ENCODE data around the gene KIAA0232. TPM values are rescaled to one million over a fixed set of nuclear protein-coding genes. Genes with fewer than 3 reads are reported as not detected.

The KIAA0232 gene
- total and polyA plus RNA-seq, 4 donors: 8.9 to 34.4 (median 18.5) TPM

DNA sequence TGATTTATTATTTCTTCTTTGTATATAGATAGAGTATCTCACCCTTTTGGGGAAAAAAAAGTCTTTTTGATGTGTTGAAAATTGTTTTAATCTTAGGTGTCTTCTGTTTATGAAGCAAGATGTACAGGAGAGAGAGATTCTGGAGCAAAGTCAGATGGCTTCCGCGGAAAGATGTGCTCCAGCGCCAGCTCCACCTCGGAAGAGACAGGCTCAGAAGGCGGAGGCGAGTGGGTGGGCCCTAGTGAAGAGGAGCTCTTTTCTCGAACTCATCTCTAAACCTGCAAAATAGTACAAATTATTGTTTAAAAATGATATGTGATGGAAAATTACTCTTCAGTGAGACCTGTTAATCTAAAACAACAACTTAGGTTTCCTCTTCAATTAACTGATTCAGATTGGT is 98.2 kb downstream of the KIAA0232 start:
- no peaks in the 10 kb centered on the region for H3K9me3 ChIP-seq (ENCODE audit: control insufficient read depth in 4 of 4, low read length in 3 of 4)
- peaks cover 0 to 4% (median 2%) of the 10 kb centered on the region in 4 donors for H3K4me1 ChIP-seq (ENCODE audit: control insufficient read depth in 4 of 4, insufficient read depth in 4 of 4, low read length in 3 of 4)
- no peaks in the 10 kb centered on the region for H3K27me3 ChIP-seq (ENCODE audit: control insufficient read depth in 4 of 4, insufficient read depth in 4 of 4, low read length in 3 of 4)
- WGBS: 97% methylated on average over 7 of the region's 7 CpGs
- H3K36me3 ChIP-seq (ENCODE audit: control insufficient read depth in 4 of 4, insufficient read depth in 3 of 4, low read depth in 1 of 4, low read length in 3 of 4): peaks cover 7 to 59% (median 40%) of the 10 kb centered on the region in 4 donors
- no peak overlapping the region for H3K9ac ChIP-seq (ENCODE audit: low read depth in 1 of 2, low read length in 2 of 2)
- no peak overlapping the region for H3K4me3 ChIP-seq (ENCODE audit: low read depth in 1 of 3, low read length in 3 of 3)
- TF ChIP-seq GABPA (IDR thresholded peaks at IDR 0.05 in 1 of 2, conservative IDR thresholded peaks at IDR 0.05 in 1 of 2): no peak
- TF ChIP-seq YY1 (IDR thresholded peaks at IDR 0.05): no peak
- TF ChIP-seq SP1 (IDR thresholded peaks at IDR 0.05): no peak
- no peak for TF ChIP-seq EGR1 (IDR thresholded peaks at IDR 0.05; ENCODE audit: low read depth in 2 of 2)
- TF ChIP-seq FOXA2 (IDR thresholded peaks at IDR 0.05): no peak
- TF ChIP-seq, protein P1, sequence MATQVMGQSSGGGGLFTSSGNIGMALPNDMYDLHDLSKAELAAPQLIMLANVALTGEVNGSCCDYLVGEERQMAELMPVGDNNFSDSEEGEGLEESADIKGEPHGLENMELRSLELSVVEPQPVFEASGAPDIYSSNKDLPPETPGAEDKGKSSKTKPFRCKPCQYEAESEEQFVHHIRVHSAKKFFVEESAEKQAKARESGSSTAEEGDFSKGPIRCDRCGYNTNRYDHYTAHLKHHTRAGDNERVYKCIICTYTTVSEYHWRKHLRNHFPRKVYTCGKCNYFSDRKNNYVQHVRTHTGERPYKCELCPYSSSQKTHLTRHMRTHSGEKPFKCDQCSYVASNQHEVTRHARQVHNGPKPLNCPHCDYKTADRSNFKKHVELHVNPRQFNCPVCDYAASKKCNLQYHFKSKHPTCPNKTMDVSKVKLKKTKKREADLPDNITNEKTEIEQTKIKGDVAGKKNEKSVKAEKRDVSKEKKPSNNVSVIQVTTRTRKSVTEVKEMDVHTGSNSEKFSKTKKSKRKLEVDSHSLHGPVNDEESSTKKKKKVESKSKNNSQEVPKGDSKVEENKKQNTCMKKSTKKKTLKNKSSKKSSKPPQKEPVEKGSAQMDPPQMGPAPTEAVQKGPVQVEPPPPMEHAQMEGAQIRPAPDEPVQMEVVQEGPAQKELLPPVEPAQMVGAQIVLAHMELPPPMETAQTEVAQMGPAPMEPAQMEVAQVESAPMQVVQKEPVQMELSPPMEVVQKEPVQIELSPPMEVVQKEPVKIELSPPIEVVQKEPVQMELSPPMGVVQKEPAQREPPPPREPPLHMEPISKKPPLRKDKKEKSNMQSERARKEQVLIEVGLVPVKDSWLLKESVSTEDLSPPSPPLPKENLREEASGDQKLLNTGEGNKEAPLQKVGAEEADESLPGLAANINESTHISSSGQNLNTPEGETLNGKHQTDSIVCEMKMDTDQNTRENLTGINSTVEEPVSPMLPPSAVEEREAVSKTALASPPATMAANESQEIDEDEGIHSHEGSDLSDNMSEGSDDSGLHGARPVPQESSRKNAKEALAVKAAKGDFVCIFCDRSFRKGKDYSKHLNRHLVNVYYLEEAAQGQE (IDR thresholded peaks at IDR 0.05): no peak
- no peak for TF ChIP-seq HNF4A (conservative IDR thresholded peaks at IDR 0.05)
- TF ChIP-seq, protein P2, sequence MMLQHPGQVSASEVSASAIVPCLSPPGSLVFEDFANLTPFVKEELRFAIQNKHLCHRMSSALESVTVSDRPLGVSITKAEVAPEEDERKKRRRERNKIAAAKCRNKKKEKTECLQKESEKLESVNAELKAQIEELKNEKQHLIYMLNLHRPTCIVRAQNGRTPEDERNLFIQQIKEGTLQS (IDR thresholded peaks at IDR 0.05): no peak
- TF ChIP-seq HNF4G (IDR thresholded peaks at IDR 0.05): no peak
- TF ChIP-seq, protein P3, sequence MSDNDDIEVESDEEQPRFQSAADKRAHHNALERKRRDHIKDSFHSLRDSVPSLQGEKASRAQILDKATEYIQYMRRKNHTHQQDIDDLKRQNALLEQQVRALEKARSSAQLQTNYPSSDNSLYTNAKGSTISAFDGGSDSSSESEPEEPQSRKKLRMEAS (IDR thresholded peaks at IDR 0.05): no peak
- DNase-seq (ENCODE audit: low spot score): peak; percentile 4
- no peak overlapping the region for H3K27ac ChIP-seq (ENCODE audit: low read depth in 1 of 2, low read length in 2 of 2)

DNA sequence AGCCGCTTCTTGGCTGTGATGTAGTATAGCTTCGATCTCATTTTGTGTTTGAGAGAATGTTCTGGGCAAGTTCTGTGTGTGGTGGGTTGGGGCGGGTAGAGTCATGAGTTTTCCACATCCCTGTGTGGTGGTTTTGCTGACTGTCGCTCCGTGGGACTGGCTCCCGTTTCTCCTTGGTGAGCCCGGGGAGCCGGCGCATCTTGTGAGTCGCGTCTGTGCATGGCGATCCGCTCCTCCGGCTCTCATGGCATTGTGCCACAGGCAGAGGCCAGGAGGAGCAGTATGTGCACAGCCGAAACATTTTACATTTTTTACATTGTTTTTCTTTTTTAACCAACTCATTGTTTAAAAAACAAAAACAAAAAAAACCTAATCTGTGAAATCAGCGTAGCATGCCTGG is 99.4 kb downstream of the KIAA0232 start:
- Histone ChIP-seq H3K4me1 (ENCODE audit: control insufficient read depth in 4 of 4, insufficient read depth in 4 of 4, low read length in 3 of 4) (peaks cover 4 to 12% (median 6%) of the 10 kb centered on the region in 4 donors), H3K9me3 (ENCODE audit: control insufficient read depth in 4 of 4, low read length in 3 of 4) (no peaks in the 10 kb centered on the region), H3K4me3 (ENCODE audit: low read depth in 1 of 3, low read length in 3 of 3) (no peak overlapping the region), H3K27me3 (ENCODE audit: control insufficient read depth in 4 of 4, insufficient read depth in 4 of 4, low read length in 3 of 4) (no peaks in the 10 kb centered on the region), H3K27ac (ENCODE audit: low read depth in 1 of 2, low read length in 2 of 2) (no peak overlapping the region), H3K9ac (ENCODE audit: low read depth in 1 of 2, low read length in 2 of 2) (no peak overlapping the region), H3K36me3 (ENCODE audit: control insufficient read depth in 4 of 4, insufficient read depth in 3 of 4, low read depth in 1 of 4, low read length in 3 of 4) (peaks cover 7 to 51% (median 35%) of the 10 kb centered on the region in 4 donors)
- WGBS: 95% methylated on average over 16 of the region's 16 CpGs
- DNase-seq (ENCODE audit: low spot score): peak; percentile 20
- TF ChIP-seq RAD21 (IDR thresholded peaks at IDR 0.05): no peak
- no peak for TF ChIP-seq HNF4A (conservative IDR thresholded peaks at IDR 0.05)
- no peak for TF ChIP-seq FOXA1 (IDR thresholded peaks at IDR 0.05)
- TF ChIP-seq, protein P1 (IDR thresholded peaks at IDR 0.05): no peak
- TF ChIP-seq TAF1 (conservative IDR thresholded peaks at IDR 0.05): no peak
